Stimulated activated effector memory CD8-positive, alpha-beta T cell treated with anti-CD3 and anti-CD28 coated beads, Interleukin-12 subunit alpha, Interleukin-12 subunit beta, amount 100 ng/mL, for 72 hours (primary cell): ENCODE measurements around the gene TTC1.

Source experiments
- ATAC-seq: fragments of 150-1000 bp; cut with Tn5 transposase; 2 replicates; pipeline ENCODE4 v1.10.0; 2021
- DNase-seq, 2 donors: peaks; one replicate each; pipeline ENCODE4 v3.0.0; 2021 to 2022; ENCODE audit warnings: low spot score in 2 of 2
- H3K27ac Mint-ChIP-seq: one replicate; pipeline ENCODE4 v1.8.0; 2022; ENCODE audit warnings: mild to moderate bottlenecking, mixed read lengths
- H3K36me3 Mint-ChIP-seq: one replicate; pipeline ENCODE4 v1.8.0; 2022; ENCODE audit warnings: mild to moderate bottlenecking, mixed read lengths
- H3K4me1 Mint-ChIP-seq: one replicate; pipeline ENCODE4 v1.8.0; 2022; ENCODE audit warnings: mixed read lengths
- H3K4me3 Mint-ChIP-seq: one replicate; pipeline ENCODE4 v1.8.0; 2022; ENCODE audit warnings: mild to moderate bottlenecking, mixed read lengths
- H3K9me3 Mint-ChIP-seq: one replicate; pipeline ENCODE4 v1.8.0; 2022; ENCODE audit warnings: mixed read lengths

TTC1 gene

DNA sequence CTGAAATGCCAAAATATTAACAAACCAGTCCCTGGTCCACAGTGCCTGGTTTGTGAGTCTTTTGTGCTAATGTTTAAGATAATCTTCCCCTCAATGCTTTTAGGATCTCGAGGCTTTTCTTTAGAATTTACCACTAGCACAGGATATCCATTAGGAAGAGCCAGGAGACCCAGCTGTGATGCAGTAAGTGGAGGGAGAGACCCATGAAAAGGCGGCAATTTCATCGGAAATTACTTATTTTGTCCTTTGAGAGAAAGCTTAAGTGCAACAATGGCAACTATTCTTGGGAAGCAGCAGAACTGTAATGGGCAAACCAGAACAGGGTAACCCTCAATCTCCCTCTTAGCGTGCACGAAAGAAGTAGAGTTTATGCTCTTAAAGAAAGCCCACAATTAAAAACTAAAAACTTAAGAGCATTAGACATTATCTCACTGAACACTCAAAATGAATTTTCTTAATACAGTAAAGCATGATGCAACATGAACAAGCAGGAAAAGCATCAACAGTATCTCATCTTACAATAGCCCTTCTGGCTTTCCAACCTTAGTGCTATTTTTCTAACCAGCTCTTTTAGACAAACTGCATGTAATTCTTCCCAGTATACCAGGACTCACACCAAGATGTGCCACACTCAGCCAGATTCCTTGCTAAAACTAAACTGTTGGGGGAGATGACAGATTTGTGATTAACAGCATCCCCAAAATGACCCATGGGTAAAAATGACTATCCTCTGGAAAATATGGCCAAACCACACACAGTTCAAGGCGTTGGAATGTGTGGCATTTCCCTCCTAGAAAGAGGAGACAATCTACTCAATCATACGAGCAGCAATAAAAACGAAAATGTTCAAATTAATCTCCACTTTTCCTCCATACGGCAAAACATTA, 73.9 kb downstream of the TTC1 start:
- no peaks in the 10 kb centered on the region for H3K4me1 Mint-ChIP-seq
- DNase-seq: no peak
- H3K36me3 Mint-ChIP-seq: peaks cover under 1% of the 10 kb centered on the region
- no peak overlapping the region for H3K27ac Mint-ChIP-seq
- H3K4me3 Mint-ChIP-seq: no peak overlapping the region
- no peak for ATAC-seq
- H3K9me3 Mint-ChIP-seq: no peaks in the 10 kb centered on the region

GRCh38 chr5:160083501-160083900, 74.6 kb downstream of the TTC1 start:
- no peak for ATAC-seq
- no peaks in the 10 kb centered on the region for H3K4me1 Mint-ChIP-seq
- no peaks in the 10 kb centered on the region for H3K9me3 Mint-ChIP-seq
- H3K36me3 Mint-ChIP-seq: no peaks in the 10 kb centered on the region
- no peak for DNase-seq
- no peak overlapping the region for H3K27ac Mint-ChIP-seq
- H3K4me3 Mint-ChIP-seq: no peak overlapping the region

GRCh38 chr5:160084144-160084543, 75.2 kb downstream of the TTC1 start:
- Mint-ChIP-seq H3K4me3 (no peak overlapping the region), H3K4me1 (no peaks in the 10 kb centered on the region), H3K36me3 (no peaks in the 10 kb centered on the region), H3K9me3 (no peaks in the 10 kb centered on the region), H3K27ac (no peak overlapping the region)
- DNase-seq (no peak), ATAC-seq (no peak)

GRCh38 chr5:160087199-160087598, 78.3 kb downstream of the TTC1 start:
- Mint-ChIP-seq H3K4me1 (no peaks in the 10 kb centered on the region), H3K4me3 (no peak overlapping the region), H3K27ac (no peak overlapping the region), H3K36me3 (peaks cover 14% of the 10 kb centered on the region), H3K9me3 (no peaks in the 10 kb centered on the region)
- no peak for DNase-seq
- ATAC-seq: no peak

- Mint-ChIP-seq H3K27ac (peak overlapping the region; percentile 41), H3K36me3 (peaks cover 30% of the 10 kb centered on the region), H3K9me3 (no peaks in the 10 kb centered on the region), H3K4me1 (peaks cover 6% of the 10 kb centered on the region), H3K4me3 (no peak overlapping the region)
- DNase-seq (no peak), ATAC-seq (no peak)
Measured at GRCh38 chr5:160088805-160089204, 79.9 kb downstream of the TTC1 start.

DNA sequence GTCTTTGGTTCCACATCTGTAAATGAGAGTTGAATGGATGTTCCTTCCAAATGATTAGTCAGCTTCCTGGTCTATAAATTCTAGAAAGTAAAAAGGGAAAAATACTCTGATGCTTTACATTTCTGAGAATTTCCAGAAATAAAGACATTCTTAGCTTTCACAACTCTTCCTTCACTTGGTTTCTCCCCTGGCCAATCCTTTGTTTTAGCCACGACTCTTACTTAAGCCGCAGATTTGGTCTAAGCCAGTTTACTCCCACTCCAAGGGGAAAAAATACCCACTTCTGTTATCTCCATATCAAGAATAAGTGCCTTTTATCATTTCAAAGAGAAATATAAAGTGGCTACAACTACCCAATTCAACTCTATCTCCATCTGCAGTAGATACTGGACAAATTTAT, 80.6 kb downstream of the TTC1 start:
- Mint-ChIP-seq H3K4me1 (peaks cover 7% of the 10 kb centered on the region), H3K27ac (no peak overlapping the region), H3K9me3 (no peaks in the 10 kb centered on the region), H3K4me3 (no peak overlapping the region), H3K36me3 (peaks cover 38% of the 10 kb centered on the region)
- ATAC-seq (no peak), DNase-seq (no peak)

DNA sequence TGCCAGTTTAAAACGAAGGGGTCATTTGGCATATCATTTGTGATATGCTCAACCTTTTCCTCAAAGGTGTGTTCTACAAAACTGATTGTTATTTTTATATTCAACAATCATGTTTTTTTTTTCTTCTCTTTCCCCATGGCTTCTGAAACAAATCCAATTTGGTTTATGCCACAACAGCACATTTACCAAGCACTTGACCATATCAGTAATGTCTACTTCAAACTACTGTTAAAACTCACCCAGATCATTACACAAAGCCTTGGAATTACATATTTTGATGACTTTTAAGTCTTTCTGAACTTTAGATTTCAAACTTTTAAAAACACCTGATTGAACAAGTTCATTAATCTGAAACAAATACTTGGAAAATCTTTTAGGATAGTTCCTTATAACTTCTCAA, 81.1 kb downstream of the TTC1 start:
- H3K4me1 Mint-ChIP-seq: peaks cover 7% of the 10 kb centered on the region
- DNase-seq (no peak), ATAC-seq (no peak)
- H3K4me3 Mint-ChIP-seq: no peak overlapping the region
- H3K36me3 Mint-ChIP-seq: peaks cover 42% of the 10 kb centered on the region
- H3K9me3 Mint-ChIP-seq: no peaks in the 10 kb centered on the region
- no peak overlapping the region for H3K27ac Mint-ChIP-seq

- Mint-ChIP-seq H3K4me3 (no peak overlapping the region), H3K9me3 (no peaks in the 10 kb centered on the region), H3K4me1 (peaks cover 7% of the 10 kb centered on the region), H3K27ac (no peak overlapping the region), H3K36me3 (peaks cover 62% of the 10 kb centered on the region)
- DNase-seq (no peak), ATAC-seq (no peak)
Measured at GRCh38 chr5:160092514-160092913, 83.6 kb downstream of the TTC1 start.

GRCh38 chr5:160092960-160093707, 84.2 kb downstream of the TTC1 start:
- H3K27ac Mint-ChIP-seq: no peak overlapping the region
- H3K36me3 Mint-ChIP-seq: peaks cover 66% of the 10 kb centered on the region
- no peaks in the 10 kb centered on the region for H3K9me3 Mint-ChIP-seq
- ATAC-seq (no peak), DNase-seq (no peak)
- no peak overlapping the region for H3K4me3 Mint-ChIP-seq
- H3K4me1 Mint-ChIP-seq: peaks cover 7% of the 10 kb centered on the region

GRCh38 chr5:160096178-160096577, 87.2 kb downstream of the TTC1 start:
- Mint-ChIP-seq H3K27ac (no peak overlapping the region), H3K9me3 (no peaks in the 10 kb centered on the region), H3K4me3 (no peak overlapping the region), H3K4me1 (peaks cover 9% of the 10 kb centered on the region), H3K36me3 (peaks cover 69% of the 10 kb centered on the region)
- ATAC-seq: no peak
- no peak for DNase-seq

DNA sequence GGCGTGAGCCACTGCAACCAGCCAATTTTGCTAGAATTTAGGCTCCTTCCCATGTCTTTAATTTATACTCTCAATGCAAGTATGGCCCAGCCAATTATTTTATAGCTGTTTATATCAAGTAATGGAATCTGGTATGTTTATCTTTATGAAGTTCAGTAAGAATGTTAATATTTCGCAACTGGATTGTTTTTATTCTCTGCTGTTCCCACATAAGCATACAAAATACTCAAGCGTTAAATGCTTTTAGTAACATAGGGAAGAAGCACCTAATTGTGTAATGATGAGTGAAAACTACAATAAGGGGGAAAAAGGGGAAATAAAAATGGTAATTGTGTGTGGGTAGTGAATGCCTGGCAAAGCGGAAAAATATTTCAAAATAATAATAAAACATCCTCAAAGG, 89.1 kb downstream of the TTC1 start:
- no peaks in the 10 kb centered on the region for H3K9me3 Mint-ChIP-seq
- ATAC-seq (no peak), DNase-seq (no peak)
- peaks cover 72% of the 10 kb centered on the region for H3K36me3 Mint-ChIP-seq
- no peak overlapping the region for H3K4me3 Mint-ChIP-seq
- H3K4me1 Mint-ChIP-seq: peaks cover 11% of the 10 kb centered on the region
- no peak overlapping the region for H3K27ac Mint-ChIP-seq

- peaks cover 12% of the 10 kb centered on the region for H3K4me1 Mint-ChIP-seq
- H3K4me3 Mint-ChIP-seq: no peak overlapping the region
- H3K27ac Mint-ChIP-seq: no peak overlapping the region
- no peak for DNase-seq
- ATAC-seq: no peak
- H3K9me3 Mint-ChIP-seq: no peaks in the 10 kb centered on the region
- H3K36me3 Mint-ChIP-seq: peaks cover 88% of the 10 kb centered on the region
Measured at GRCh38 chr5:160105686-160106360, 96.9 kb downstream of the TTC1 start.

DNA sequence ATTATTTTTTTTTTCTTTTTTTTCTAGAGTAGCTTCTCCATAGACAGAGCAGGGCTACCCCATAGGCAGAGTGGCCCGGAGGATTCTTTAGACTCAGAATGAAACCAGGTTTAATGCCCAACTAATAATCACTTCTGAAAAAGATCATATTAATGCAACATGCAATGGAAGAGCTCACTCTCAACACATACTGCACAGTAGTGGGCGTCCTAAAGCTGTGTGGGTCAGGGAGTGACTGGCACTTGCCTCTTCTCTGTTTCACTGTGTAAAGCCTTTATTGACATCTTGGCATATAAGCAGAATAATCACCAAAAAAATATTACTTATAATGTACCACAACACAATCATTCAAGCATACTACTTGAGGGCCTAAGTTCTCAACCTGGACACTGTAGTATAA, 99.2 kb downstream of the TTC1 start:
- Mint-ChIP-seq H3K27ac (no peak overlapping the region), H3K4me3 (no peak overlapping the region), H3K4me1 (peaks cover 7% of the 10 kb centered on the region), H3K9me3 (no peaks in the 10 kb centered on the region), H3K36me3 (peaks cover 91% of the 10 kb centered on the region)
- ATAC-seq: no peak
- DNase-seq: no peak
